GM18502 (cell line): Measurements from ENCODE around the gene CNPPD1.

ENCODE experiments used
- ATAC-seq: cut with Tn5 transposase; IDR thresholded peaks from one replicate; pipeline ENCODE4 v1.9.1; 2021; ENCODE audit warnings: mild to moderate bottlenecking; ENCODE audit not compliant: unreplicated experiment, poor library complexity

The CNPPD1 gene

DNA sequence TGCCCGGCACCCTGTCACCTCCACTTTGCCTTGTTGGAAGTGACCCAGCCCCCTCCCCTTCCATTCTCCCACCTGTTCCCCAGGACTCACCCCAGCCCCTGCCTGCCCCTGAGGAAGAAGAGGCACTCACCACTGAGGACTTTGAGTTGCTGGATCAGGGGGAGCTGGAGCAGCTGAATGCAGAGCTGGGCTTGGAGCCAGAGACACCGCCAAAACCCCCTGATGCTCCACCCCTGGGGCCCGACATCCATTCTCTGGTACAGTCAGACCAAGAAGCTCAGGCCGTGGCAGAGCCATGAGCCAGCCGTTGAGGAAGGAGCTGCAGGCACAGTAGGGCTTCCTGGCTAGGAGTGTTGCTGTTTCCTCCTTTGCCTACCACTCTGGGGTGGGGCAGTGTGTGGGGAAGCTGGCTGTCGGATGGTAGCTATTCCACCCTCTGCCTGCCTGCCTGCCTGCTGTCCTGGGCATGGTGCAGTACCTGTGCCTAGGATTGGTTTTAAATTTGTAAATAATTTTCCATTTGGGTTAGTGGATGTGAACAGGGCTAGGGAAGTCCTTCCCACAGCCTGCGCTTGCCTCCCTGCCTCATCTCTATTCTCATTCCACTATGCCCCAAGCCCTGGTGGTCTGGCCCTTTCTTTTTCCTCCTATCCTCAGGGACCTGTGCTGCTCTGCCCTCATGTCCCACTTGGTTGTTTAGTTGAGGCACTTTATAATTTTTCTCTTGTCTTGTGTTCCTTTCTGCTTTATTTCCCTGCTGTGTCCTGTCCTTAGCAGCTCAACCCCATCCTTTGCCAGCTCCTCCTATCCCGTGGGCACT is 5.8 kb upstream of the CNPPD1 start:
- no peak for ATAC-seq

DNA sequence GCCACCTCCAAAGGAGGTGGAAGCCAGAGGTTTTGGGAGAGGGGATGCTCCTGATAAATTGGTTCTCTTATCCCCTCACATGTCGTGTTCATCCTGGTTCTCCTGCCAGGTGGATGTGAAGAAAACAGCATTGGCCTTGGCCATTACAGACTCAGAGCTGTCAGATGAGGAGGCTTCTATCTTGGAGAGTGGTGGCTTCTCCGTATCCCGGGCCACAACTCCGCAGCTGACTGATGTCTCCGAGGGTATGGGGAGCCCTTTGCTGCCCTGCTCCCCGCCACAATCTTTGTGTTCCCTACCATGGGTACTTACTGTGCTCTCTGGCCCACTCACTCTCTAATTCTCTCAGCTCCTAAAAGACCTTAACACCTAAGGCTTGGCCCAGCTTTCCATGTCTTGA is 4.8 kb upstream of the CNPPD1 start:
- no peak for ATAC-seq

GRCh38 chr2:219180961-219181360 is 4.2 kb upstream of the CNPPD1 start:
- ATAC-seq, result no peak

GRCh38 chr2:219179601-219180465 is 3.1 kb upstream of the CNPPD1 start:
- ATAC-seq, result no peak

- ATAC-seq, result peak; percentile 10
These were observed 1.9 kb upstream of the CNPPD1 start for GRCh38 chr2:219178377-219179175.

GRCh38 chr2:219177552-219178376 is 1.0 kb upstream of the CNPPD1 start, which contains the start of gene RETREG2:
Gene RETREG2, plus strand, starts transcription at chr2:219178275. Its CDS starts 78 bp downstream, at chr2:219178353.
- peak; percentile 53 for ATAC-seq

DNA sequence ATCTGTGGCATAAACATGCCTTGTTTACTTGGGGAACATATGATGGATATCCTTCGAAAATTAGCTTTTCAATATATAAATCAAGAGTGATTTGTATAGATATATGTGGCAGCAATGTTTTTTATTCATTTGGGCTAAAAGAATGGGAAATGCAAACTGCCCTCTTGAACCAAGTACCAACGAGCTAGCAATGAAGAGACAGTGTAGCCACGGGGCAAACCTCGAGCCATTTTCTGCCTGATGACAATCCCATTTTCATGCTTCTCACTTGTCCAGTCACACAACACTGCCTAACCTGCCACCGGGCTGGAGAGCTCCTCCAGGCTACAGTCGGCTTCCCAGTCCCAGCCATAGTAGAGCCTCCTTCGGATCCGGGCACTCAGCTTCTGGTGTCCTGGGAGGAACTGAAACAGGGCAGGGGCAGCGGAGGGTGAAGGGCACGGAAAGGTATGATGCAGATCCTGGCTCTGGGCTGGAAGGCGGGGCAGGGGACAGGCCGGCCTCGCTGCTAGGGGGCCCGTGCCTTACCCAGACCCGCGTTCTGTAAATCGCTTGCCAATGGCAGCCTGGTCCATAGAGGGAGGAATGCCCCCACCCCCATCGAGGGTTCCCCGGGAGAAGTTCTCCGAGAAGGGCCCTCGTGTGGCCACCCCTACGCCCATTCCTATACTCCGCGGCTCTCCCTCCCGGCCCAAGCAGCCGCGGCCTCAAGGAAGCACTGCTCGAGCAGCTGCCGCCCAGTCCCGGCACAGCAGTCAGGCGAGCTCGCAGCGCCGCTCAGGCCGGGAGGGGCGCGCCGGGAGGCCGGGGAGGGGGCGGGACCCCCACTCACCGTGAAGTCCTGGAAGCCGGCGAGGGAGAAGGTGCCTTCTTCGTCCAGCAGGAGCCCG is 552 bp downstream of the CNPPD1 start:
- ATAC-seq, result peak; percentile 29

GRCh38 chr2:219175486-219175885 is 1.2 kb downstream of the CNPPD1 start:
- no peak for ATAC-seq

DNA sequence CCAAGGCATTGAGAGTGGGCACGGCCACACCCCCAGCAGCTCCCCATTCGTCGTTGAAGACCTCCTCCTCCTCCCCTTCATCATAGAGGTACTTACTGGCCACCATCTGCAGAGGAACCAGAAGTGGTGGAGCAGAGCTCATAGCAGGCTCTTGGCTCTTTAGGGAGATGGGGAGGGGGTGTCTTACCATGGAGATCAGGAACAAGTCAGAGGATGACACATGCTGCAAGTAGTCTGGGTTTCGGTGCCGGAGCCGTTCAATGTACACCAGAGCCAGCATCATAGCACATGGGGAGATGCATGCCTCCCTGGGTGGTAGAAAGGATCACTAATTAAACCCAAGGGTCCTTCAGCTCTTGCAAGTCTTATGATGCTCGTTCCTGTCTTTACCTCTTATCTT is 1.9 kb downstream of the CNPPD1 start:
- ATAC-seq, result no peak

GRCh38 chr2:219174146-219174545 is 2.6 kb downstream of the CNPPD1 start:
- ATAC-seq, result no peak

GRCh38 chr2:219173176-219173575 is 3.5 kb downstream of the CNPPD1 start:
- no peak for ATAC-seq

- no peak for ATAC-seq
These were observed 4.2 kb downstream of the CNPPD1 start for GRCh38 chr2:219172231-219173154.

GRCh38 chr2:219171231-219171651 is 5.5 kb downstream of the CNPPD1 start:
- ATAC-seq, result no peak

- no peak for ATAC-seq
These were observed 6.6 kb downstream of the CNPPD1 start, which contains the start of gene SLC23A3 for GRCh38 chr2:219169930-219170654. Gene SLC23A3, minus strand, starts transcription at chr2:219170029. Its CDS starts 45 bp downstream, at chr2:219169984.

DNA sequence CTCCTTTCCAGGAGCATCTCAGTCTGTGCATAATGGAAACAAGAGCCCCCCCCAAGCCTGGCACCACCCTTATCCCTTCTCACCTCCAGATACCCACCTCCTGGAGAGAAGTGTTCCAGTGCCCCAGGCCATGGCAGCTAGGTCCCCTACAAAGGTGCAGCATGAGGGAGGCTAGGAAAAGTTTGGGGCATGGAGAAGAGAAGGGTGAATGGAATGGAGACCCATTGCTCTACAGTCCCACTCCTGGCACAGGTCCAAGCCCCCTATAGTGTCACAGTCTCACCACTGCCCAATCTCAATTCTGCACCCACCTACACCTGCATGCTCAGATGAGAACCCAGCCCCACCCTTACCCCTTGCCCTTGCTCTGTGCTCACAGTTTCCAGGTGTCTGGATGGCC is 7.8 kb downstream of the CNPPD1 start:
- ATAC-seq, result no peak

GRCh38 chr2:219168526-219168925 is 8.2 kb downstream of the CNPPD1 start:
- no peak for ATAC-seq

DNA sequence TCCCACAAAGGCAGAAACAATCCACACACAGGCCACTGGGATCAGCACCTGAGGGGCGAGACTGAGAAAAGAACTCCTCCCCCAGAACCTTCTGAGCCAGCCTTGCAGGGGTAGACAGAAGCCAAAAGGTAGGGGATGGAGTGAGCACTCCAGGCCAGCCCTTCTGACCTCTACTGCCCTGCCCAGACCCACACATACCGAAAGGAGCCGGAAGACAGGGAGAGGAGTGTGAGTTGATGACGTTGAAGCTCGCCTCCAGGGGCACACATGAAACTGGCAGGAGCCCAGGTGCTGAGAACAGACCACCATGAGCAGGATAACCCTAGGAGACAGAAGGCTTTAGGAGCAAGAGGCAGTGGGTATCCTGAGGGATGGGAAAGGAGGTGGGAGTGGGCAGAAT is 8.7 kb downstream of the CNPPD1 start:
- no peak for ATAC-seq
